ENCODE results near the gene GJA3. TPM values are rescaled to one million over a fixed set of nuclear protein-coding genes. Genes with fewer than 3 reads are reported as not detected.

Gene GJA3
- total and polyA plus RNA-seq, 11 donors, result 5.4 to 30.5 (median 16.5) TPM

GRCh38 chr13:20116213-20116612 is 44.6 kb downstream of the GJA3 start:
- TF ChIP-seq POLR2A (IDR thresholded peaks at IDR 0.05), result no peak
- TF ChIP-seq, protein P1, sequence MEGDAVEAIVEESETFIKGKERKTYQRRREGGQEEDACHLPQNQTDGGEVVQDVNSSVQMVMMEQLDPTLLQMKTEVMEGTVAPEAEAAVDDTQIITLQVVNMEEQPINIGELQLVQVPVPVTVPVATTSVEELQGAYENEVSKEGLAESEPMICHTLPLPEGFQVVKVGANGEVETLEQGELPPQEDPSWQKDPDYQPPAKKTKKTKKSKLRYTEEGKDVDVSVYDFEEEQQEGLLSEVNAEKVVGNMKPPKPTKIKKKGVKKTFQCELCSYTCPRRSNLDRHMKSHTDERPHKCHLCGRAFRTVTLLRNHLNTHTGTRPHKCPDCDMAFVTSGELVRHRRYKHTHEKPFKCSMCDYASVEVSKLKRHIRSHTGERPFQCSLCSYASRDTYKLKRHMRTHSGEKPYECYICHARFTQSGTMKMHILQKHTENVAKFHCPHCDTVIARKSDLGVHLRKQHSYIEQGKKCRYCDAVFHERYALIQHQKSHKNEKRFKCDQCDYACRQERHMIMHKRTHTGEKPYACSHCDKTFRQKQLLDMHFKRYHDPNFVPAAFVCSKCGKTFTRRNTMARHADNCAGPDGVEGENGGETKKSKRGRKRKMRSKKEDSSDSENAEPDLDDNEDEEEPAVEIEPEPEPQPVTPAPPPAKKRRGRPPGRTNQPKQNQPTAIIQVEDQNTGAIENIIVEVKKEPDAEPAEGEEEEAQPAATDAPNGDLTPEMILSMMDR (IDR thresholded peaks at IDR 0.05), result no peak
- H3K4me3 ChIP-seq, result no peak overlapping the region
- H3K27ac ChIP-seq, result no peak overlapping the region
- H3K27me3 ChIP-seq, result no peaks in the 10 kb centered on the region
- H3K36me3 ChIP-seq, result no peaks in the 10 kb centered on the region
- intact Hi-C loops (cut with DNase I), result no loop called here
- ATAC-seq (no peak), DNase-seq (no peak)
- 83 to 90% (median 86%) methylated on average over 6 of the region's 6 CpGs for WGBS, 4 donors
- H3K9me3 ChIP-seq, result no peaks in the 10 kb centered on the region
- peaks cover 0 to 19% (median 4%) of the 10 kb centered on the region in 12 donors for H3K4me1 ChIP-seq

- Histone ChIP-seq H3K9me3 (no peaks in the 10 kb centered on the region), H3K27ac (no peak overlapping the region), H3K4me1 (peaks cover 0 to 8% (median 2%) of the 10 kb centered on the region in 12 donors), H3K4me3 (no peak overlapping the region), H3K36me3 (no peaks in the 10 kb centered on the region), H3K27me3 (no peaks in the 10 kb centered on the region)
- intact Hi-C loops (cut with DNase I), result no loop called here
- TF ChIP-seq, protein P1 (IDR thresholded peaks at IDR 0.05), result no peak
- no peak for TF ChIP-seq POLR2A (IDR thresholded peaks at IDR 0.05)
- DNase-seq (no peak), ATAC-seq (no peak)
- WGBS, 4 donors, result 78 to 92% (median 88%) methylated on average over 8 to 10 of the region's 10 CpGs
These were observed 46.7 kb downstream of the GJA3 start for GRCh38 chr13:20114066-20114610.

DNA sequence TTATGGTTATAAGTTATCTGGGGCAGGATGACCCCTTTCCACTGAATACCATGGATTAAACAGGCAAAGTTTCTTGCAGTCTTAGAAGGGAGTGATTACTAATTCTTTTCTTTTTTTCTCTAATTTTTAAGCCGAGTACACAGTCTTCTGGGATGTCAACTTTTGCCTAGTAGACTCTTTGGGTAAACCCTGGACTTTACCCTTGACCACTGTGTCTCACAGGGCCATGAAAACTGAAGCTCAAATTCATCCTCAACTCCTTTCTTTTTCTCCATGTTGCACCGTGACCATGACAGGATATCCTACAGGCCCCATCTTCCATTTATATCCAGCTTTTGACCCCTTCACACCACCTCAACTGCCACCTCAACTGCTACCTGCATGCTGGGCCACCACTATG is 51.8 kb downstream of the GJA3 start:
- DNase-seq, result no peak
- no peak for TF ChIP-seq POLR2A (IDR thresholded peaks at IDR 0.05)
- TF ChIP-seq, protein P1 (IDR thresholded peaks at IDR 0.05), result no peak

GRCh38 chr13:20106742-20107141 is 54.1 kb downstream of the GJA3 start:
- intact Hi-C loops (cut with DNase I), result no loop called here
- no peak for ATAC-seq

More for the DNA sequence above, 51.8 kb downstream of the GJA3 start:
- Histone ChIP-seq H3K27ac (no peak overlapping the region), H3K36me3 (no peaks in the 10 kb centered on the region), H3K9me3 (no peaks in the 10 kb centered on the region), H3K4me3 (no peak overlapping the region), H3K27me3 (peaks cover 0 to 9% (median 0%) of the 10 kb centered on the region in 9 donors), H3K4me1 (peaks cover 0 to 5% (median 0%) of the 10 kb centered on the region in 12 donors)
- no peak for ATAC-seq
- WGBS, 4 donors, result 68 to 85% (median 84%) methylated on average over 2 of the region's 2 CpGs
- intact Hi-C loops (cut with DNase I), result no loop called here

More at GRCh38 chr13:20106742-20107141, 54.1 kb downstream of the GJA3 start:
- no peak for DNase-seq
- TF ChIP-seq, protein P1 (IDR thresholded peaks at IDR 0.05), result no peak
- TF ChIP-seq POLR2A (IDR thresholded peaks at IDR 0.05), result no peak
- H3K4me1 ChIP-seq, result peaks cover 0 to 13% (median 2%) of the 10 kb centered on the region in 12 donors
- H3K36me3 ChIP-seq, result no peaks in the 10 kb centered on the region
- H3K9me3 ChIP-seq, result no peaks in the 10 kb centered on the region
- no peak overlapping the region for H3K27ac ChIP-seq
- peaks cover 0 to 19% (median 0%) of the 10 kb centered on the region in 9 donors for H3K27me3 ChIP-seq
- WGBS, 4 donors, result 11 to 29% (median 16%) methylated on average over 4 of the region's 4 CpGs
- no peak overlapping the region for H3K4me3 ChIP-seq
